ENCODE data around the gene KIF13A.
"Not testable (repeated sequence)": the region's sequence is repeated elsewhere in the genome, so short reads cannot be mapped to it uniquely, and the experiment has no call there.

KIF13A gene

DNA sequence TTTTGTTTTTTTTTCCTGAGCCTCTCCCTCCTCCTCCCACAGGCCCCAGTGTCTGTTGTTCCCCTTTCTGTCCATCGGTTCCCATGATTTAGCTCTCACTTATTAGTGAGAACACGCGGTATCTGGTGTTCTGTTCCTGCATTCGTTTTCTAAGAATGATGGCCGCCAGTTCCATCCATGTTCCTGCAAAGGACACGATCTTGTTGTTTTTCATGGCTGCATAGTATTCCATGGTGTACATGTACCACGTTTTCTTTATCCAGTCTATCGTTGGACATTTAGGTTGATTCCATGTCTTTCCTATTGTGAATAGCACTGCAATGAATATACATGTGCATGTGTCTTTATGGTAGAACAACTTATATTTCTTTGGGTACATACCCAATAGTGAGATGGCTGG, 175.1 kb downstream of the KIF13A start:
- DNase-seq (ENCODE audit: low read depth in 4 of 4, low spot score in 1 of 4), result no peak

DNA sequence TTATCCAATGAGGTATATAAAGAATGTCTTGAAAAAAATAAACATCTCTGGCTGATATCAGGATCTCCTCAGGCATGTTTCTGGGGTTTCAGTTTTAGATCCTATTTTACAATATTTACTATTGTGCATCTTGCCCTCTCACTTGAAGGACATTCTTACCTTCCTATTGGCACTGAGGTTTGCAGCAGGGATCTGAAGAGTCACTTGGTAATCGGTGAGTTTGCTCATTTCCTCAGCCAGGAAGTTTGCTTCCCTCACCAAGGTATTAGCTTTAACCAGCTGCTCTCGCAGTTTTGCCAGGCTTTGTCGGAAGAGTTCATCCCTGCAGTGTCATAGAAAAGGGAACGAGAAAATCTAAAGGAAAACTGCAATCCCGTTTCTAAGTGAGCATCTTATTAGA, 178.8 kb downstream of the KIF13A start:
- DNase-seq (ENCODE audit: low read depth in 4 of 4, low spot score in 1 of 4), result no peak

DNA sequence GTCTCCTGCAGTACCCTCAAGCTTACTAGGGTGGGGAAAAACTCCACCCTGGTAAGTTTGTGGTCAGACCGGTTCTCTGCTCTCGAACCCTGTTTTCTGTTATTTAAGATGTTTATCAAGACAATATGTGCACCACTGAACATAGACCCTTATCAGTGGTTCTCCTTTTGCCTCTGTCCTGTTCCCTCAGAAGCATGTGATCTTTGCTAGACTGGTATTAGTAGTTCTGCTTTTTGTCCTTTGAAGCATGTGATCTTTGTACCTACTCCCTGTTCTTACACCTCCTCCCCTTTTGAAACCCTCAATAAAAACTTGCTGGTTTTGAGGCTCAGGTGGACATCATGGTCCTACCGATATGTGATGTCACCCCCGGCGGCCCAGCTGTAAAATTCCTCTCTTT, 180.0 kb downstream of the KIF13A start:
- DNase-seq (ENCODE audit: low read depth in 4 of 4, low spot score in 1 of 4), result not testable (repeated sequence)

DNA sequence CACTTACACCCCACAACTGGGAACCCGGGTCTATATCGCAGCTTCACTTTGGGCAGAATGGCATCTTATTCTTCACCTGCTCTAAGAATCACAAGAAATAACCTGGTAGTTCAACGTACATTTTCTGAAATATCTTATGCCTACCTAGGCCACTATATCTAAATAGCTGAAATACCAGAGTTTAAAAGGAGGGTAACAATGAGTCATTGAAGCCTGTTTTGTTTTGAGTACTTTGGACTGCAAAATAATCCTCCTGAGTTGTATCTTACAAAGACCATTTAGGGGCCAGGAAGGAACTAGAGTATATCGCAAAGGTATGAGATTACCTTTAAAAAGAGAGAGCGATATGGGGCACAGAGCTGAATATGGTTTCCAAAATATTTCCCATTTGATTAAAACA, 184.0 kb downstream of the KIF13A start:
- DNase-seq (ENCODE audit: low read depth in 4 of 4, low spot score in 1 of 4), result no peak

DNA sequence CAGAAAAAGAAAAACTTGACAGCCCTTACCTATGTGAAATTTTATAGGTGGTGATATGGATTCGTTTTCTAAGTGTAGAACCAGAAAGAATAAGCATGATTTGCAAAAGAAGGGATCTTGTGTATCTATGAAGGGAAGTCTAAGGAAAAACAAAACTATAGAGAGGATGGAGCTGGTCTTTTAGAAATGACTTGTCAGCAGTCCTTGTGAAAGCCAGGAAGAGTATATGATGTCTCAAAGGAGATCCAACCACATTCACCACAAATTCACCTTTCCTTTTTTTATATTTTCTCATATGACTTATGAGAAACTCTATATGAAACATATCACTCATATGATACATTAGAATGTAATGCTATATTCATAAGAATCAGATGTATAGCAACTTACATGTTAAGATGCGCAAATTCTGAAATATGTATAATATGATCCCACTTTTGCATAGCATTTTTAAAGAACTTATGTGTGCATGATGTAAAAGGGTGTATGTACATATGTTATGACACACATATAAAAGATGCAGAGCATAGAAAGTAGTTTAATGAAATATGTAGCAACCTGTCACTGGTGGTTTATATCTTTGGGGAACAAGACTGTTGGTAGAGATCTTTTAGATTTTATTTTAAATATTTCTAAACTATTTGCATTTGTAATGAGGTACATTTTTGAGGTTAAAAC, 188.8 kb downstream of the KIF13A start:
- no peak for DNase-seq (ENCODE audit: low read depth in 4 of 4, low spot score in 1 of 4)

DNA sequence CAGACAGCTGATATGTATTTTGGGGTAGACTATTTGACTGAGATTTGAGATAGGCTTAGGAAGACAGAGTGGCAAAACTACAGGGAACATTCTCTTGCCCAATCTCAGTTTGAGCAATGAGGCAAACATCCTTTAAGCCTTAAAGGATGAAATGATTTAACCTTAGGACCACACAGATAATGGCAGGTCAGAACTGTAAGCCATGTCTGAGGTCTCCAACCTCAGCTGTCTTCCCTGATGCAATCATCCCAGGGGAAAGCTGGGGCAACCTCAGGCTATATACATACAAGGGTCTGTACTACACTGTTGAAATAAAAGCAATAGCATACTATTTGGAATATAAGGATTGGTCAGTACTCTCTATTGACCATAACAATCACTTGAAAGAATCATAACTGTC, 196.9 kb downstream of the KIF13A start:
- DNase-seq (ENCODE audit: low read depth in 4 of 4, low spot score in 1 of 4), result no peak

DNA sequence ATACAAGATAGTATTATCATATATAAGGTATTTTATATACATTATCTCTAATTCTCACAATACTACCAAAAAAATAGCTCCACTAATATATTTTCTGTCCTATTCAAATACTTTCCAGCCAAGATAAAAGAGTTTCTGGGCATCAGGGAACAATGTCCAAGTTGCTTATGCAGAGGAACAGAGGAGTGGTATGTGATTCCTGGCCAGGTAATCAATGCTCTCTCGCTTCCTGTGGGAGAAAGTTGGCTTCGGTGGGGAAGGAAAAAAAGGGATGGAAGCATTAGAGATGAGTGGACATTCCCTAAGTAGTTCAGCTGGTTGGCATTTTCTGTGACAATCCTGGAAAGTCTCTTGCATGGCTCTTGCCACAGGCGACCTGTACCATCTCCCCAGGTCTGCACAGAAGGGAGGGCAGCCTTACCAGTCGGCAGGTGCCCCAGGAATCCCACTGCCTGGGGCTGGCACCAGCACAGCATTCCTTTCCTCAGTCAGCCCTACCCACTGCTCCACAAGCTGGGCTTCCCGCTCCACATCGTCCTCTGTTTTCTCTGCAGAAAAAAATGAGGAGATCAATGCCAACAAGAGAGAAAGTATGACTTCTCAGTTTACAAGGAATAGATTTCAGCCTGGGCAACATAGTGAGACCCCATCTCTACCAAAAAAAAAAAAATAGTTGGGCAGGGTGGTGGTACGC, 202.2 kb downstream of the KIF13A start:
- DNase-seq (ENCODE audit: low read depth in 4 of 4, low spot score in 1 of 4), result no peak

DNA sequence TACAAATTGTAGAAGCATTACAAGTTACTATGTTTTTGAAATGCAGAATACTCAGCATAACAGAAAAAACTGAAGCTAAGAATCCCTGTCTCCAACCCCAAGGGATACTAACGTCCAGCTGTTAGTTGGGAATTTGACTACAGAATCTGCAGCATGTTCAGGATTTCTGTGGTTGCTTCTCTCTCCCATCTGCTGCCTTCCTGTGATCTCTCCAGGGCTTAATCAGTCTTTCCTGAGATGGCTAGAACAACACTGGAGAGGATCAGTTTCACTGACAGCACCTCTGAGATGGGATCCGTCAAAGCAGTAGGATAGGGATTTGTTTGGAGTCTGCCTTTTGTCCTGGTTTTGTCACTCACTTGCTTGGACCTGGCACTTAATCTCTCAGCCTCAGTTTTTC, 207.4 kb downstream of the KIF13A start:
- DNase-seq (ENCODE audit: low read depth in 4 of 4, low spot score in 1 of 4), result no peak

DNA sequence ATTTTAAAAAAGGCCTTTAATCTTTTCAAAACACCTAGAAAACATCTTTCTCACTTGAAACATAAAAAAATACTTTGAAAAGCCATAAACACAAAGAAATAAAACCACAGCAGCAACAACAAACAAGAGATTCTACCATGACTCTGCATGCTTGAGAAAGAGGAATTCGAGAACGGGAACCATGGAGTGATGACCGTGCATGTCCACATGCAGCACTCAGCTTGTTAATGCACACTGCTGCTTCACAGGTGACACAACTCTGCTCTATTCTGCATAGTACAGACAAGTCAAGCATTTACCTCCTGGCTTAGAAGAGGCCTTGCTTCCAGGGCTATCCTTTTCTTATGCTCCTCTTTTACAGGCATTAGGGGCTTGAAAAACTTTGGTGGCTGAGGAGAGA, 215.8 kb downstream of the KIF13A start:
- DNase-seq (ENCODE audit: low read depth in 4 of 4, low spot score in 1 of 4), result no peak

DNA sequence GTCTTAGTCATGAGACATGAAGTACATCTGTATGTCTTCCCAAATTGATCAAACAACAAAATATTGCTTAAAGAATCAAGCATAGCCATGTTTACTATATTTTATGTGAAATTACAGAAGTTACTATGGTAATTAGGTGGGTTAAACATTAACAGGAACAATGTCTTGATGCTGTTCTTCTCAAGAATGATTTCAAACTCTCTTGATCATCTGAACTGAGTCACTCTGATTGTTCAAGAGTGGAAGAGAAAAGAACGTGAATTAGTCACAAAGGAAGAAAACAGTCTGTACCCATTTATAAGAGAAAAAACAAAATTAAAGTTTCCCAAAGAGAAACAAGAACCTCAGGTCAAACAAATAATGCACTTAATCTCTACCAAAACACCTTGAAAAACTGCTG, 218.6 kb downstream of the KIF13A start:
- no peak for DNase-seq (ENCODE audit: low read depth in 4 of 4, low spot score in 1 of 4)

DNA sequence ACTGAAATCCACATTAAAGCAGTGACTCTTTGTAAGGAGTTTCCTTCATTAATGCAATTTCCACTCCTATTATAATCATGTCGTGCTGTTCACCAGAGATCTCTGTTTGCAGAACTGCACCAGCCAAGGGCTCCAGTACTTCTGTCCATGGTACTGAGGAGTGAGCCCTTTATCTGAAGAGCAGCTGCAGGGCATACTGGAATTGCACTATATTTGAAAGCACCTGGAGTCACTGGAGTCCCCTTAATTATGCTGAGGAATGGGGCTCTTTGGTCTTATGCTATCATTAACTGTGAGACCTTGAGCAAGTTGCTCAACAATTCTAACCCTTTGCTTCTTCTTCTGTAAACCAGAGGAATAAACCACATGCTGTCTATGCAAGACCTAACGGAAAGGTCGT, 219.0 kb downstream of the KIF13A start:
- no peak for DNase-seq (ENCODE audit: low read depth in 4 of 4, low spot score in 1 of 4)

DNA sequence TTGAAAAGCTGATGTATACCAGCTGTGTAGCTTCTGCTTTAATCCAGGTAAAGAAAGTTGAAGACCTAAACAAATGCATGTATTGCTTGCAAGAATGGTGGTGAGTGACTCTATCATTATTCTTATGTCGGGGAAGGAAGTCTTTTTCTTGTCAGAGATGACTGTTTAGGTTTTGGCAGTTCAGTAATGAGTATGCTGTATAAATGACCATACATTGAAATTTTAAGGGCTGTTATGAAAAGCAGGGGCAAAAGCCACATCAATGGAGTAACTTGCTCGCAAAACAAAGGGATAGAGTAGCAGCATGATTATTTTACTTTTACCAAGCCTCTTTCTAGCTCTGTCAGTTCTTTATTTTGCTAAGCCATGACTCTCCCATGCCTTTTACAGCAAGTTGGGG, 224.8 kb downstream of the KIF13A start:
- no peak for DNase-seq (ENCODE audit: low read depth in 4 of 4, low spot score in 1 of 4)

DNA sequence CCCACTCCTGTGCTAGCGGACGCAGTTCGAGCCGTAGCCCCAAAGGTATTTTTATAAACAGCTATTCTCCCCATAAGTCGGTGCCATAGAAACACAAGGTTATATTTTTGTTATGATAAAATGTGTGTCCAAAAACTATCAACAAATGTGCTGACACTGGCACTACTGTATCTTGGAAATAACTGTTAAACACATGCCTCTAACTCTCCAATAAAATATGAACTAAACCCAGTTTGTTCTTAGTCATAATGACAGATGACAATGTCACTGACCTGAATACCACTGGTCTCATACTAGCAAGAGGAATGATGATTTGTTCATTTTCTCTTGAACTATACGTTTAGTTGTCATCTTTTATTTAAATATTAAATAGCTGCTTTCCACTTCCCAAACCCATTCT, 229.3 kb downstream of the KIF13A start:
- no peak for DNase-seq (ENCODE audit: low read depth in 4 of 4, low spot score in 1 of 4)

DNA sequence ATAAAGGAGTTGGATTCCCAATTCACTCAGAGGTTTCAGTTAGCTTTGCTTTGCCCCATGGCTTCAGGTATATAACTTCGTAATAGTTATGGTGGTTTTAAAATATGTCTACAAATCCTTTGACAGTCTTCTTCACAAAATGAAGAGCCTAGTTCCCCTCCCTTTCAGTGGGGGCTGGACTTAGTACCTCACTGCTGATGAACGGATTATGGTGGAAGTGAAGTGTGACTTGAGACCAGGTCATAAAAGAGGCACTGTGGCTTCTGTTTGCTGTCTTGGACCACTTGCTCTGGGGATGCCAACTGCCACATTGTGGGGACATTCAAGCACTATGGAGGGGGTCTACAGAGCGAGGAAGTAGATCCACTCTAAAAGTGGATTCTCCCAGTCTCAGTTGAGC, 233.2 kb downstream of the KIF13A start:
- DNase-seq (ENCODE audit: low read depth in 4 of 4, low spot score in 1 of 4), result no peak

DNA sequence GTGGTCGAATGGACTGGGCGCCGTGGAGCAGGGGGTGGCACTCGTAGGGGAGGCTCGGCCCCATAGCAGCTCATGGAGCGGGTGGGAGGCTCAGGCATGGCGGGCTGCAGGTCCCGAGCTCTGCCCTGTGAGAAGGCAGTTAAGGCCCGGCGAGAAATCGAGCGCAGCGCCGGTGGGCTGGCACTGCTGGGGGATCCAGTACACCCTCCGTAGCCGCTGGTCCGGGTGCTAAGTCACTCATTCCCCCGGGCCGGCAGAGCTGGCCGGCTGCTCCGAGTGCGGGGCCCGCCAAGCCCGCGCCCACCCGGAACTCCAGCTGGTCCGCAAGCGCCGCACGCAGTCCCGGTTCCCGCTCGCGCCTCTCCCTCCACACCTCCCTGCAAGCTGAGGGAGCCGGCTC, 242.1 kb downstream of the KIF13A start:
- DNase-seq (ENCODE audit: low read depth in 4 of 4, low spot score in 1 of 4), result not testable (repeated sequence)

DNA sequence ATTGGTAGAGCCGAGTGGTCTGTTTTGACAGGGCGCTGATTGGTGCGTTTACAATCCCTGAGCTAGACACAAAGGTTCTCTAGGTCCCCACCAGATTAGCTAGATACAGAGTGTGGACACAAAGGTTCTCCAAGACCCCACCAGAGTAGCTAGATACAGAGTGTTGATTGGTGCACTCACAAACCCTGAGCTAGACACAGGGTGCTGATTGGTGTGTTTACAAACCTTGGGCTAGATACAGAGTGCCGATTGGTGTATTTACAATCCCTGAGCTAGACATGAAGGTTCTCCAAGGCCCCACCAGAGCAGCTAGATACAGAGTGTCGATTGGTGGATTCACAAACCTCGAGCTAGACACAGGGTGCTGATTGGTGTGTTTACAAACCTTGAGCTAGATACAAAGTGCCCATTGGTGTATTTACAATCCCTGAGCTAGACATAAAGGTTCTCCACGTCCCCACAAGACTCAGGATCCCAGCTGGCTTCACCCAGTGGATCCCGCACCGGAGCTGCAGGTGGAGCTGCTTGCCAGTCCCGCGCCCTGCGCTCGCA, 242.6 kb downstream of the KIF13A start:
- not testable (repeated sequence) for DNase-seq (ENCODE audit: low read depth in 4 of 4, low spot score in 1 of 4)

DNA sequence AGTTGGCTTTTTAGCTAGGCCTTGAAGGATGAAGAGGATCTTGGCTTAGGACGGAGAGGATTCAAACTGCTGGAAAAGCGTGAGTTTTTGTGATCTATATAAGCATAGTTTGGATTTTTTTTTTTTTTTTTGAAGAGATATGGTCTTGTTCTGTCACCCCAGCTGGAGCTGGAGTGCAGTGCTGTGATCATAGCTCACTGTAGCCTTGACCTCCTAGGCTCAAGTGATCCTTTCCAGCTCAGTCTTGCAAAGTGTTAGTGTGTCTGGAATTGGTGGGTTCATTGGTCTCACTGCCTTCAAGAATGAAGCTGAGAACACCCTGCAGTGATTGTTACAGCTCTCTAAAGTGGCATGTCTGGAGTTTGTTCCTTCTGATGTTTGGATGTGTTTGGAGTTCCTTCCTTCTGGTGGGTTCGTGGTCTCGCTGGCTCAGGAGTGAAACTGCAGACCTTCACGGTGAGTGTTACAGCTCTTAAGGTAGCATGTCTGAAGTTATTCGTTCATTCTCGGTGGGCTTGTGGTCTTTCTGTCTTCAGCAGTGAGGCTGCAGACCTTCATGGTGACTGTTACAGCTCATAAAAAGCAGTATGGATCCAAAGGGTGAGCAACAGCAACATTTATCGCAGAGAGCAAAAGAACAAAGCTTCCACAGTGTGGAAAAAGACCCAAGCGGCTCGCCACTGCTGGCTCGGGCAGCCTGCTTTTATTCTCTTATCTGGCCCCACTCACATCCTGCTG, 243.2 kb downstream of the KIF13A start:
- no peak for DNase-seq (ENCODE audit: low read depth in 4 of 4, low spot score in 1 of 4)

DNA sequence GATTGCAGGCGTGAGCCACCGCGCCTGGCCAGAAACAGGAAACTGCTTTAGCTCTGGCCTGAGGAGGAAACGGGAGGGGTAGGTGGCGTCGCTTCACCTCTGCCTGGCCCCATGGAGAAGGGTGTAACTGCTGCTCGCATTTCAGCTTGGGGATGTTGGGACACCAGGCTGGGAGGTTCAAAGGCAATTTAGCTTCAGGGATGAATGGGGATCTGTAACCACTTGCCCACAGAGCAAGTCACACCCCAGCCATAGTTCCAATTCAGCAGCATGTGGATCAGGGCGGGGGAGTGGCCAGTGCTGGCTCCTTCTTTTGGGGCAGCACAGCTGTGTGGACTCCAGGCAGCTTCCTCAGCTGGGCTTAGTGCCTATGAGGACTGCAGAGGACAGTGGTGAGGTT, 245.9 kb downstream of the KIF13A start:
- DNase-seq (ENCODE audit: low read depth in 4 of 4, low spot score in 1 of 4), result no peak

DNA sequence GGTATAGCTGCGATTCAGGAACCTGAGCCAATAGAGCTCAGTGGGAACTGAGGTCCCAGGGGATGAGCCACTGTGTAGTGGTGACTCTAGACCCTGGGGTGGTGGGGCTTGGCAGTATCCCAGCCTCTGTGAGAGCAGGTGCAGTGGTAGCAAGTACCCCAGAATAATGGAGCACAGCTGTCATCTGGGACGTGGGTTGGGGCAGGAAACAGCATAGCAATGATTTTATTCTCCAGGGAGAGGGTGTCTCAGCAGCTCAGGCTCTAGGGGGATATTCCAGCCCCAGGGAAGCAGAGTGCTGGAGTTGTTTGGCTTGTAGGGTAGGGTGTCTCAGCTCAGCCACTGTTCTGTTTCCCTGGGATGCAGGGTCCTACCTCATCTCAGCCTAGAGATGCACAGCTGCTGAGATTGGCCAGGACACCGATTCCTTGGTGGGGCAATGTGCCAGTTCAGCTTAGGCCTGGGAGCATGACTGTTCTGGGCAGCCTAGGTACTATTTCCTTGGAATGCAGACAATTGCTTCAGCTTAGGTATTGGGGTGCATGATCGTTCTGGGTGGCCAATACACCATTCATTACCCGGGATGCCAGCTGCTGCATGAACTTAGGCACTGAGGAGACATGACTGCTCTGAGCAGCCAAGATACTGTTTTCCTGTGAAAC, 246.7 kb downstream of the KIF13A start:
- no peak for DNase-seq (ENCODE audit: low read depth in 4 of 4, low spot score in 1 of 4)

DNA sequence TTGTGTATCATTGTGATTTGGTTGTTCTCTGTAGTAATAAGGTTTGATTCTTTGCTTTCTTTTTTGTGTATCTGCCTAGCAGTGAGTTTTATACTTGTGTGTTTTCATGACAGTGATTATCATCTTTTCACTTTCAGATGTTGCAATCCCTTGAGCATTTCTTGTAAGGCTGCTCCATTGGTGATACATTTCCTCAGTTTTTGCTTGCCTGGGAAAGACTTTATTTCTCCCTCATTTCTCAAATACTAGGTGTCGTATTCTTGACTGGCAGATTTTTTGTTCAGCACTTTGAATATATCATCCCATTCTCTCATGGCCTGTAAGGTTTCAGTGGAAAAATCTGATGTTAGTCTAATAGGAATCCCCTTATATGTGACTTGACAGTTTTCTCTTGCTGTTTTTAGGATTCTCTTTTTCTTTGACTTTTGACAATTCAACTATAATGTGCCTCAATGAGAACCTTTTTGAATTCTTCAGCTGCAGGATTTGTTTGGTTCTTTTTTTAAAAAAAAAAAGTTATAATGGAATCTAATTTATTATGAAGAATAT, 249.7 kb downstream of the KIF13A start:
- DNase-seq (ENCODE audit: low read depth in 4 of 4, low spot score in 1 of 4), result no peak

DNA sequence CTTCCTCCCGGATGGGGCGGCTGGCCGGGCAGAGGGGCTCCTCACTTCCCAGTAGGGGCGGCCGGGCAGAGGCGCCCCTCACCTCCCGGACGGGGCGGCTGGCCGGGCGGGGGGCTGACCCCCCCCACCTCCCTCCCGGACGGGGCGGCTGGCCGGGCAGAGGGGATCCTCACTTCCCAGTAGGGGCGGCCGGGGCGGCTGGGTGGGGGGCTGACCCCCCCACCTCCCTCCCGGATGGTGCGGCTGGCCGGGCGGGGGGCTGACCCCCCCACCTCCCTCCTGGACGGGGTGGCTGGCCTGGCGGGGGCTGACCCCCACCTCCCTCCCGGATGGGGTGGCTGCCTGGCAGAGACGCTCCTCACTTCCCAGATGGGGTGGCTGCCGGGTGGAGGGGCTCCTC, 252.1 kb downstream of the KIF13A start:
- DNase-seq (ENCODE audit: low read depth in 4 of 4, low spot score in 1 of 4), result not testable (repeated sequence)
